SK-N-SH (cell line): Measurements from ENCODE around the gene TADA3.

Source experiments
- CTCF ChIP-seq: fragments of 200-600 bp; sonication (generic); IDR thresholded peaks from 2 replicates; pipeline ENCODE4 v1.6.1; 2017; ENCODE audit warnings: antibody characterized with exemption, mild to moderate bottlenecking, moderate library complexity
- ELF1 ChIP-seq: IDR thresholded peaks from 2 replicates; pipeline ENCODE4 v1.4.0; 2012
- JUND ChIP-seq: IDR thresholded peaks from 2 replicates; pipeline ENCODE4 v1.4.0; 2012
- MXI1 ChIP-seq: IDR thresholded peaks from 2 replicates; pipeline ENCODE4 v1.6.1; 2012; ENCODE audit warnings: mild to moderate bottlenecking, low read depth, low read length, improper control_type of control experiment
- RAD21 ChIP-seq: IDR thresholded peaks from 2 replicates; pipeline ENCODE4 v1.6.1; 2012; ENCODE audit warnings: mild to moderate bottlenecking, low read length
- REST ChIP-seq: IDR thresholded peaks from 2 replicates; pipeline ENCODE4 v1.6.1; 2012; ENCODE audit warnings: mild to moderate bottlenecking, low read depth, low read length, moderate library complexity
- RFX5 ChIP-seq: IDR thresholded peaks from 2 replicates; pipeline ENCODE4 v1.6.1; 2012; ENCODE audit warnings: mild to moderate bottlenecking, improper control_type of control experiment, low read length
- RXRA ChIP-seq: IDR thresholded peaks from 2 replicates; pipeline ENCODE4 v1.4.0; 2012; ENCODE audit warnings: low read depth, mild to moderate bottlenecking, borderline replicate concordance
- TCF12 ChIP-seq: IDR thresholded peaks from 2 replicates; pipeline ENCODE4 v1.4.0; 2012
- USF1 ChIP-seq: IDR thresholded peaks from 2 replicates; pipeline ENCODE4 v1.4.0; 2012; ENCODE audit warnings: low read depth, borderline replicate concordance
- YY1 ChIP-seq: IDR thresholded peaks from 2 replicates; pipeline ENCODE4 v1.4.0; 2012; ENCODE audit warnings: low read depth, mild to moderate bottlenecking
- TF ChIP-seq, protein P1 (sequence below): fragments of 150-350 bp; IDR thresholded peaks from 2 replicates; pipeline ENCODE4 v1.6.1; 2017; ENCODE audit warnings: antibody characterized with exemption, low read length, low read depth, borderline replicate concordance
- TF ChIP-seq, protein P2 (sequence below): IDR thresholded peaks from 2 replicates; pipeline ENCODE4 v1.4.0; 2012; ENCODE audit warnings: low read depth

DNA sequence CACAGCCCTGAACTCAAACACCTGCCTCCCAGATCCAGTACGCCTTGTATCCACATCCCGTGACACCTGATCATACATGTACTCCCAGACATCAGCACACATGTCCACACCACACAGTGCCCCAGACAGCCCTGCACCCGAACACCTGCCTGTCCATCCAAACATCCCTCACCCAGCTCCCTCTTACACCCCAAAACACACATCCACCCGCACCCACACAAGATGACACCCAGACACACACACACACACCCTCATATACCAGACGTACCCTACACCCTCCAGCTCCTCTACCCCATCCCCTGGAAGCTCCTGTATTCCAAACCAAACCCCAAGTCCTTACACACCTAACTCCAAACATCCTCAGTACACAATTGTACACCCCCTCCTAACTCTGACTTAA lies 23.3 kb downstream of the TADA3 start:
- no peak for TF ChIP-seq CTCF
- no peak for TF ChIP-seq JUND
- TF ChIP-seq YY1: no peak
- TF ChIP-seq, protein P1, sequence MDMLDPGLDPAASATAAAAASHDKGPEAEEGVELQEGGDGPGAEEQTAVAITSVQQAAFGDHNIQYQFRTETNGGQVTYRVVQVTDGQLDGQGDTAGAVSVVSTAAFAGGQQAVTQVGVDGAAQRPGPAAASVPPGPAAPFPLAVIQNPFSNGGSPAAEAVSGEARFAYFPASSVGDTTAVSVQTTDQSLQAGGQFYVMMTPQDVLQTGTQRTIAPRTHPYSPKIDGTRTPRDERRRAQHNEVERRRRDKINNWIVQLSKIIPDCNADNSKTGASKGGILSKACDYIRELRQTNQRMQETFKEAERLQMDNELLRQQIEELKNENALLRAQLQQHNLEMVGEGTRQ: no peak
- TF ChIP-seq MXI1: no peak
- no peak for TF ChIP-seq RFX5
- TF ChIP-seq RAD21: no peak
- TF ChIP-seq USF1: no peak
- no peak for TF ChIP-seq REST
- TF ChIP-seq RXRA: no peak
- TF ChIP-seq ELF1: no peak
- TF ChIP-seq, protein P2, sequence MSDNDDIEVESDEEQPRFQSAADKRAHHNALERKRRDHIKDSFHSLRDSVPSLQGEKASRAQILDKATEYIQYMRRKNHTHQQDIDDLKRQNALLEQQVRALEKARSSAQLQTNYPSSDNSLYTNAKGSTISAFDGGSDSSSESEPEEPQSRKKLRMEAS: no peak
- TF ChIP-seq TCF12: no peak
